ENCODE data around the gene RAB18. TPM values are rescaled to one million over a fixed set of nuclear protein-coding genes. Genes with fewer than 3 reads are reported as not detected.

The RAB18 gene
- total RNA-seq, 2 experiments from 2014 or later: 8.1 to 36.2 TPM

GRCh38 chr10:27564398-27564797, 60.3 kb downstream of the RAB18 start:
- DNase-seq (ENCODE audit: low spot score): no peak
- BruUV-seq (replicated peaks): no TSS peak
- TF ChIP-seq CTCF (conservative IDR thresholded peaks at IDR 0.05; ENCODE audit: low read length) (no peak), EZH2phosphoT487 (IDR thresholded peaks at IDR 0.05; ENCODE audit: borderline replicate concordance, low read depth, low read length) (no peak)
- H3K4me2 ChIP-seq (ENCODE audit: low read length): no peak overlapping the region
- no peaks in the 10 kb centered on the region for H3K36me3 ChIP-seq (ENCODE audit: insufficient read depth, low read length)
- no peak overlapping the region for H2AFZ ChIP-seq (ENCODE audit: low read length)
- H3K9me3 ChIP-seq (ENCODE audit: low read length): no peaks in the 10 kb centered on the region
- H3K4me3 ChIP-seq (ENCODE audit: low read depth, low read length, poor library complexity, severe bottlenecking): no peak overlapping the region
- no peaks in the 10 kb centered on the region for H3K4me1 ChIP-seq (ENCODE audit: insufficient read depth, low read length, poor library complexity, severe bottlenecking)
- no peaks in the 10 kb centered on the region for H3K9me2 ChIP-seq (ENCODE audit: insufficient read depth, low read length)
- POLR2A ChIA-PET: no interaction called here
- H3K27ac ChIP-seq (ENCODE audit: low read depth, low read length, poor library complexity, severe bottlenecking): no peak overlapping the region
- H3K79me2 ChIP-seq (ENCODE audit: insufficient read depth, low read depth, low read length): no peaks in the 10 kb centered on the region
- intact Hi-C loops (cut with micrococcal nuclease; ENCODE audit: unreplicated experiment): no loop called here
- no peaks in the 10 kb centered on the region for H4K20me1 ChIP-seq (ENCODE audit: insufficient read depth, low read length)
- CTCF ChIA-PET (ENCODE audit: unreplicated experiment): no interaction called here

GRCh38 chr10:27564880-27565279, 60.8 kb downstream of the RAB18 start:
- Histone ChIP-seq H3K4me2 (ENCODE audit: low read length) (no peak overlapping the region), H3K36me3 (ENCODE audit: insufficient read depth, low read length) (no peaks in the 10 kb centered on the region), H3K79me2 (ENCODE audit: insufficient read depth, low read depth, low read length) (no peaks in the 10 kb centered on the region), H3K27ac (ENCODE audit: low read depth, low read length, poor library complexity, severe bottlenecking) (no peak overlapping the region), H3K4me3 (ENCODE audit: low read depth, low read length, poor library complexity, severe bottlenecking) (no peak overlapping the region), H3K4me1 (ENCODE audit: insufficient read depth, low read length, poor library complexity, severe bottlenecking) (no peaks in the 10 kb centered on the region), H3K9me3 (ENCODE audit: low read length) (no peaks in the 10 kb centered on the region), H3K9me2 (ENCODE audit: insufficient read depth, low read length) (no peaks in the 10 kb centered on the region), H4K20me1 (ENCODE audit: insufficient read depth, low read length) (no peaks in the 10 kb centered on the region), H2AFZ (ENCODE audit: low read length) (no peak overlapping the region)
- ChIA-PET CTCF (ENCODE audit: unreplicated experiment) (no interaction called here), POLR2A (no interaction called here)
- BruUV-seq (replicated peaks): no TSS peak
- intact Hi-C loops (cut with micrococcal nuclease; ENCODE audit: unreplicated experiment): no loop called here
- DNase-seq (ENCODE audit: low spot score): no peak
- TF ChIP-seq EZH2phosphoT487 (IDR thresholded peaks at IDR 0.05; ENCODE audit: borderline replicate concordance, low read depth, low read length) (no peak), CTCF (conservative IDR thresholded peaks at IDR 0.05; ENCODE audit: low read length) (no peak)

GRCh38 chr10:27568196-27569175, 64.4 kb downstream of the RAB18 start:
- Histone ChIP-seq H3K36me3 (ENCODE audit: insufficient read depth, low read length) (no peaks in the 10 kb centered on the region), H3K4me2 (ENCODE audit: low read length) (no peak overlapping the region), H2AFZ (ENCODE audit: low read length) (no peak overlapping the region), H4K20me1 (ENCODE audit: insufficient read depth, low read length) (no peaks in the 10 kb centered on the region), H3K9me2 (ENCODE audit: insufficient read depth, low read length) (no peaks in the 10 kb centered on the region), H3K9me3 (ENCODE audit: low read length) (no peaks in the 10 kb centered on the region), H3K4me3 (ENCODE audit: low read depth, low read length, poor library complexity, severe bottlenecking) (no peak overlapping the region), H3K79me2 (ENCODE audit: insufficient read depth, low read depth, low read length) (no peaks in the 10 kb centered on the region), H3K4me1 (ENCODE audit: insufficient read depth, low read length, poor library complexity, severe bottlenecking) (no peaks in the 10 kb centered on the region), H3K27ac (ENCODE audit: low read depth, low read length, poor library complexity, severe bottlenecking) (no peak overlapping the region)
- TF ChIP-seq EZH2phosphoT487 (IDR thresholded peaks at IDR 0.05; ENCODE audit: borderline replicate concordance, low read depth, low read length): no peak
- no peak for TF ChIP-seq CTCF (conservative IDR thresholded peaks at IDR 0.05; ENCODE audit: low read length)
- ChIA-PET POLR2A (no interaction called here), CTCF (ENCODE audit: unreplicated experiment) (no interaction called here)
- BruUV-seq (replicated peaks): no TSS peak
- intact Hi-C loops (cut with micrococcal nuclease; ENCODE audit: unreplicated experiment): no loop called here
- DNase-seq (ENCODE audit: low spot score): peak; percentile 4
